NOMO-1 (cell line): ENCODE data around the gene AGPAT1.

ENCODE experiments used
- DNase-seq, 2 experiments: peaks; one replicate each; lab custom pipeline; 2025; ENCODE audit not compliant: unreplicated experiment in 2 of 2; lab: John Stamatoyannopoulos, UW

The AGPAT1 gene

GRCh38 chr6:32173051-32173727, 2.7 kb downstream of the AGPAT1 start:
- DNase-seq = no peak

- no peak for DNase-seq
Observed at GRCh38 chr6:32171234-32171633, 4.7 kb downstream of the AGPAT1 start.

GRCh38 chr6:32170294-32170693, 5.6 kb downstream of the AGPAT1 start:
- no peak for DNase-seq

GRCh38 chr6:32168807-32169591, 6.9 kb downstream of the AGPAT1 start:
- DNase-seq = no peak

GRCh38 chr6:32168350-32168749, 7.5 kb downstream of the AGPAT1 start:
- no peak for DNase-seq

- no peak for DNase-seq
Observed at GRCh38 chr6:32167761-32168262, 8.1 kb downstream of the AGPAT1 start.

- no peak for DNase-seq
Observed at GRCh38 chr6:32167154-32167760, 8.6 kb downstream of the AGPAT1 start.

GRCh38 chr6:32166411-32167061, 9.3 kb downstream of the AGPAT1 start:
- DNase-seq = no peak

GRCh38 chr6:32164295-32164694, 11.6 kb downstream of the AGPAT1 start, which contains the start of gene EGFL8:
Gene EGFL8 (plus strand): TSS chr6:32164595. CDS start chr6:32166166, 1,571 bp downstream.
- no peak for DNase-seq

GRCh38 chr6:32163559-32164258, 12.2 kb downstream of the AGPAT1 start:
- DNase-seq = no peak

GRCh38 chr6:32158052-32158451, 17.8 kb downstream of the AGPAT1 start:
- DNase-seq = no peak

GRCh38 chr6:32156891-32157290, 19.0 kb downstream of the AGPAT1 start:
- DNase-seq = no peak

- peak; percentile 49 to 60 for DNase-seq
Observed at GRCh38 chr6:32154514-32155161, 21.2 kb downstream of the AGPAT1 start.

GRCh38 chr6:32153564-32154513, 22.0 kb downstream of the AGPAT1 start, which contains the start of gene PPT2:
Gene PPT2 (plus strand): TSS chr6:32154141. CDS start chr6:32154595, 454 bp downstream.
- DNase-seq = peak; percentile 64 to 80

GRCh38 chr6:32152769-32153563, 22.9 kb downstream of the AGPAT1 start:
- no peak for DNase-seq

GRCh38 chr6:32151863-32152768, 23.8 kb downstream of the AGPAT1 start, which contains the start of gene PRRT1:
Gene PRRT1 (minus strand): TSS chr6:32151939. CDS start chr6:32151827, 112 bp downstream.
- no peak for DNase-seq
